DND-41 (cell line): ENCODE measurements around the gene FNDC3B.

Experiments
- ATAC-seq: fragments of 200-7000 bp; cut with Tn5 transposase; 3 replicates; pipeline ENCODE4 v1.9.1; 2021; ENCODE audit warnings: low read depth; ENCODE audit not compliant: insufficient read depth
- DNase-seq: peaks from one replicate; pipeline ENCODE4 v3.0.0-alpha.2; 2020
- H2AFZ ChIP-seq: 2 replicates; pipeline ENCODE4 v1.6.0; 2012; ENCODE audit warnings: low read depth, low read length
- H3K27ac ChIP-seq: 2 replicates; pipeline ENCODE4 v1.5.1; 2012; ENCODE audit warnings: low read length, inconsistent platforms
- H3K27me3 ChIP-seq: fragments of 200-600 bp; sonication (generic); 2 replicates; pipeline ENCODE4 v1.6.0; 2012; ENCODE audit warnings: low read length, mild to moderate bottlenecking, inconsistent platforms; ENCODE audit not compliant: insufficient read depth, poor library complexity
- H3K36me3 ChIP-seq: 2 replicates; pipeline ENCODE4 v1.5.1; 2012; ENCODE audit warnings: low read length, inconsistent platforms; ENCODE audit not compliant: insufficient read depth
- H3K4me1 ChIP-seq: 2 replicates; pipeline ENCODE4 v1.5.1; 2012; ENCODE audit warnings: mild to moderate bottlenecking, low read length; ENCODE audit not compliant: insufficient read depth
- H3K4me2 ChIP-seq: 2 replicates; pipeline ENCODE4 v1.6.0; 2012; ENCODE audit warnings: mild to moderate bottlenecking, moderate library complexity, low read length, inconsistent platforms; ENCODE audit not compliant: insufficient read depth
- H3K4me3 ChIP-seq, 2 experiments: fragments of 200-600 bp in 1 of 2; shearing (Covaris generic) in 1 of 2; 2 replicates each; pipeline ENCODE4 v1.5.1; 2012 to 2016; ENCODE audit warnings: inconsistent platforms in 2 of 2, low read length in 2 of 2, mild to moderate bottlenecking in 2 of 2, low read depth in 1 of 2, moderate library complexity in 1 of 2
- H3K79me2 ChIP-seq: 2 replicates; pipeline ENCODE4 v1.6.0; 2012; ENCODE audit warnings: low read length, inconsistent platforms; ENCODE audit not compliant: insufficient read depth
- H3K9ac ChIP-seq: 2 replicates; pipeline ENCODE4 v1.6.0; 2012; ENCODE audit warnings: low read depth, mild to moderate bottlenecking, inconsistent platforms, low read length, moderate library complexity
- H3K9me3 ChIP-seq: 2 replicates; pipeline ENCODE4 v1.5.1; 2012; ENCODE audit warnings: low read length, moderate library complexity, mild to moderate bottlenecking, inconsistent platforms; ENCODE audit not compliant: insufficient read depth, severe bottlenecking
- H4K20me1 ChIP-seq: 2 replicates; pipeline ENCODE4 v1.6.0; 2012; ENCODE audit warnings: low read length; ENCODE audit not compliant: insufficient read depth
- EZH2 ChIP-seq: IDR thresholded peaks from 3 replicates; pipeline ENCODE4 v1.6.1; 2012; ENCODE audit warnings: borderline replicate concordance, low read depth, mild to moderate bottlenecking, moderate library complexity, low read length, inconsistent platforms; ENCODE audit not compliant: severe bottlenecking
- TF ChIP-seq, protein P1 (sequence below): IDR thresholded peaks from 2 replicates; pipeline ENCODE4 v1.5.1; 2012; ENCODE audit warnings: borderline replicate concordance, low read length, moderate library complexity, mild to moderate bottlenecking; ENCODE audit not compliant: poor library complexity, severe bottlenecking; ENCODE audit errors: extremely low read depth

Gene FNDC3B

DNA sequence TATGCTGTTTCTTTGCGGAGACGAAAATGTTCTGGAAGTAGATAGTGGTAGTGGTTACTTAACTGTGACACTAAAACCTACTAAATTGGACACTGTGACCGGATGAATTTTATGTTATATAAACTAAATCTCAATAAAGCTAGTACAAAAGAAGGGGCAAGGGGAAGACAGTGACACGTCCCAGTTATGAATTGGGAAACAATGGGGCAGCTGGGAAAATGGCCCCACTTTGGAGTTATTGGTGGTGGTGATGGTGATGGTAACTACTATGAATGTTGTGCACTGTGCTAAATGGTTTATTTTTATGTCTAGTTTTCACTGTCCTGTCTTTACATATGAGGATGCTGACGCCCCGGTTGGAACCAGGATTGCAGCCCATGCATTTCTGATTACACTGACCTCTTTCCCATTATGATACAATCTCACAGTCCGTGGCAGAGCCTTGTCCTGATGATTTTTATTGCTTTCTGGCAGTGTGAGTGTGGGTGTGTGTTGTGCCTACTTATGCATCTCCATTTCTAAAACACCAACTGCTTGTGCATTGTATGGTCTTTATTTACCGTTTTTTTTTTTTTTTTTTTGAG, 192.0 kb downstream of the FNDC3B start:
- ATAC-seq (no peak), DNase-seq (no peak)
- Histone ChIP-seq H3K4me1 (no peaks in the 10 kb centered on the region), H3K9ac (no peak overlapping the region), H2AFZ (no peak overlapping the region), H4K20me1 (no peaks in the 10 kb centered on the region), H3K4me2 (no peak overlapping the region), H3K4me3 (no peak overlapping the region), H3K27me3 (no peaks in the 10 kb centered on the region), H3K27ac (no peak overlapping the region), H3K79me2 (no peaks in the 10 kb centered on the region), H3K36me3 (no peaks in the 10 kb centered on the region), H3K9me3 (no peaks in the 10 kb centered on the region)
- no peak for TF ChIP-seq EZH2
- TF ChIP-seq, protein P1, sequence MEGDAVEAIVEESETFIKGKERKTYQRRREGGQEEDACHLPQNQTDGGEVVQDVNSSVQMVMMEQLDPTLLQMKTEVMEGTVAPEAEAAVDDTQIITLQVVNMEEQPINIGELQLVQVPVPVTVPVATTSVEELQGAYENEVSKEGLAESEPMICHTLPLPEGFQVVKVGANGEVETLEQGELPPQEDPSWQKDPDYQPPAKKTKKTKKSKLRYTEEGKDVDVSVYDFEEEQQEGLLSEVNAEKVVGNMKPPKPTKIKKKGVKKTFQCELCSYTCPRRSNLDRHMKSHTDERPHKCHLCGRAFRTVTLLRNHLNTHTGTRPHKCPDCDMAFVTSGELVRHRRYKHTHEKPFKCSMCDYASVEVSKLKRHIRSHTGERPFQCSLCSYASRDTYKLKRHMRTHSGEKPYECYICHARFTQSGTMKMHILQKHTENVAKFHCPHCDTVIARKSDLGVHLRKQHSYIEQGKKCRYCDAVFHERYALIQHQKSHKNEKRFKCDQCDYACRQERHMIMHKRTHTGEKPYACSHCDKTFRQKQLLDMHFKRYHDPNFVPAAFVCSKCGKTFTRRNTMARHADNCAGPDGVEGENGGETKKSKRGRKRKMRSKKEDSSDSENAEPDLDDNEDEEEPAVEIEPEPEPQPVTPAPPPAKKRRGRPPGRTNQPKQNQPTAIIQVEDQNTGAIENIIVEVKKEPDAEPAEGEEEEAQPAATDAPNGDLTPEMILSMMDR = no peak

- Histone ChIP-seq H3K9ac (no peak overlapping the region), H3K79me2 (no peaks in the 10 kb centered on the region), H3K27me3 (no peaks in the 10 kb centered on the region), H3K4me1 (no peaks in the 10 kb centered on the region), H4K20me1 (no peaks in the 10 kb centered on the region), H3K4me2 (no peak overlapping the region), H3K27ac (no peak overlapping the region), H2AFZ (no peak overlapping the region), H3K9me3 (no peaks in the 10 kb centered on the region), H3K4me3 (no peak overlapping the region), H3K36me3 (no peaks in the 10 kb centered on the region)
- no peak for TF ChIP-seq EZH2
- TF ChIP-seq, protein P1 = no peak
- DNase-seq (no peak), ATAC-seq (no peak)
These were observed 193.3 kb downstream of the FNDC3B start for GRCh38 chr3:172232579-172233212.

DNA sequence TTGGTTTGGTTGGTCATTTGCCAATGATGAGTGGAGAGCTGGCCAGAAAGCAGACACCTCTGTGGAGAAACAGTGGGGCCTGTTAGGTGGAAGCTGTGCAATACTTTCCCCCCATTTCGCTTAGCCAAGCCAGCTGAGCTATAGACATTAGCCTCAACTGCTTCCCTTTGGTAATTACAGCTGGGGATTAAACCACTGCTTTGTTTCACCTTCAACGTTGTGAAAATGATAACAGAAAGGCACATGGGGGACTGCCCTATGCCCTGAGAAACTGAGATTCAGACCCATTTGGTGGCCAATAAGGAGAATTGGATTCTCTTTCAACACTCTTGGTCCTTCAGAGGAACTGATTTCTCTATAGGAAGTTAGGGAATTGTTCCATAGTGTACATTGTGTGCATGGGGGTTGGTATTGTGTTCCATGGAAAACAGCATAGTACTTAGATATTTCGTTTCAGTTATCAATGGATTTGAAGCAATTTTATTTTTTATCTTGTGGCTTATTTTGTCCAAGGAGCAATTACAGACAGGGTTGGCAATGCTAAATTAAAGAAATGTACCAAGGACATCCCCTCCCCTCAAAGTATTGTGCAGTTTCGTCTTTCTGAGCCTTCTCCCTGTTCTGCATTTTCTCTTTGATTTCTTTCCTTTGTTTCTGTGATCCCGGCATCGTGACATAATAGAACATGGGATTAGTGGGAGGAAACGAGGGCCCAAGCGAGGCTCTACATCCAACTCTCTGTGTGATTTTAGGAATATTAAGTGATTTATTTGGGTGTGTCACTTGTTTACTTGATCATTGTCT, 194.3 kb downstream of the FNDC3B start:
- Histone ChIP-seq H4K20me1 (no peaks in the 10 kb centered on the region), H3K4me3 (no peak overlapping the region), H3K27me3 (no peaks in the 10 kb centered on the region), H2AFZ (no peak overlapping the region), H3K4me1 (no peaks in the 10 kb centered on the region), H3K9ac (no peak overlapping the region), H3K4me2 (no peak overlapping the region), H3K36me3 (no peaks in the 10 kb centered on the region), H3K79me2 (no peaks in the 10 kb centered on the region), H3K9me3 (no peaks in the 10 kb centered on the region), H3K27ac (no peak overlapping the region)
- DNase-seq = no peak
- no peak for ATAC-seq
- no peak for TF ChIP-seq EZH2
- TF ChIP-seq, protein P1 = no peak
